Activated CD4-positive, CD25-positive, alpha-beta regulatory T cell treated with anti-CD3 and anti-CD28 coated beads, Interleukin-2, amount 50 U/mL, for 24 hours (primary cell): ENCODE data around the gene DNAI7.

Experiments used
- ATAC-seq, 2 donors: fragments of 150-1000 bp; cut with Tn5 transposase; one replicate each; pipeline ENCODE4 v1.10.0; 2021; ENCODE audit warnings: mild to moderate bottlenecking in 1 of 2, moderate library complexity in 1 of 2

DNAI7 gene

GRCh38 chr12:25195056-25195971, at the start of gene DNAI7, which contains the start of gene ETFRF1:
Gene DNAI7, minus strand, starts transcription at chr12:25195160. Its CDS starts 82 bp downstream, at chr12:25195078.
Gene ETFRF1, plus strand, starts transcription at chr12:25195237. Its CDS starts 8,720 bp downstream, at chr12:25203957.
- peak; percentile 95 to 96 for ATAC-seq

GRCh38 chr12:25243680-25243990, 48.7 kb upstream of the DNAI7 start:
- no peak for ATAC-seq

GRCh38 chr12:25242981-25243679, 48.2 kb upstream of the DNAI7 start:
- ATAC-seq, result no peak

GRCh38 chr12:25241167-25242020, 46.4 kb upstream of the DNAI7 start:
- ATAC-seq, result peak in 1 of 2 donors; percentile 36

- no peak for ATAC-seq
These were observed 41.7 kb upstream of the DNAI7 start for GRCh38 chr12:25236626-25237025.

- no peak for ATAC-seq
These were observed 41.2 kb upstream of the DNAI7 start for GRCh38 chr12:25236190-25236589.

- no peak for ATAC-seq
These were observed 18.4 kb upstream of the DNAI7 start for GRCh38 chr12:25213338-25213737.

- ATAC-seq, result no peak
These were observed 13.6 kb upstream of the DNAI7 start for GRCh38 chr12:25208554-25208953.

GRCh38 chr12:25207846-25208245, 12.9 kb upstream of the DNAI7 start:
- no peak for ATAC-seq

GRCh38 chr12:25207411-25207810, 12.5 kb upstream of the DNAI7 start:
- ATAC-seq, result no peak

GRCh38 chr12:25202137-25202536, 7.2 kb upstream of the DNAI7 start:
- no peak for ATAC-seq

GRCh38 chr12:25200703-25201102, 5.7 kb upstream of the DNAI7 start:
- no peak for ATAC-seq

- ATAC-seq, result no peak
These were observed 2.6 kb upstream of the DNAI7 start for GRCh38 chr12:25197608-25198007.

GRCh38 chr12:25194722-25195055, 271 bp downstream of the DNAI7 start:
- ATAC-seq, result no peak

- ATAC-seq, result no peak
These were observed 746 bp downstream of the DNAI7 start for GRCh38 chr12:25194214-25194613.

GRCh38 chr12:25190793-25191192, 4.2 kb downstream of the DNAI7 start:
- ATAC-seq, result no peak

- ATAC-seq, result no peak
These were observed 5.3 kb downstream of the DNAI7 start for GRCh38 chr12:25189656-25190055.

GRCh38 chr12:25187781-25188180, 7.2 kb downstream of the DNAI7 start:
- ATAC-seq, result no peak

GRCh38 chr12:25186788-25187402, 8.1 kb downstream of the DNAI7 start:
- peak; percentile 58 to 70 for ATAC-seq

GRCh38 chr12:25186038-25186787, 8.7 kb downstream of the DNAI7 start:
- ATAC-seq, result peak in 1 of 2 donors; percentile 38

- ATAC-seq, result peak; percentile 44 to 50
These were observed 10.8 kb downstream of the DNAI7 start for GRCh38 chr12:25184132-25184531.

GRCh38 chr12:25182765-25183164, 12.2 kb downstream of the DNAI7 start:
- no peak for ATAC-seq
